HCEC 1CT (cell line): ENCODE results near the gene ARHGAP11B.
"Not testable (repeated sequence)": the region's sequence is repeated elsewhere in the genome, so short reads cannot be mapped to it uniquely, and the experiment has no call there.

Experiments used
- DNase-seq: peaks from one replicate; pipeline ENCODE4 v3.0.0-alpha.2; 2017

ARHGAP11B gene

GRCh38 chr15:30625436-30626193 is at the start of gene ARHGAP11B:
ARHGAP11B (plus strand) TSS chr15:30626128.
- peak; percentile 95 for DNase-seq

- not testable (repeated sequence) for DNase-seq
Measured at GRCh38 chr15:30579394-30579970, 46.4 kb upstream of the ARHGAP11B start.

- DNase-seq: not testable (repeated sequence)
Measured at GRCh38 chr15:30580716-30581115, 45.2 kb upstream of the ARHGAP11B start.

- DNase-seq: not testable (repeated sequence)
Measured at GRCh38 chr15:30598953-30599352, 27.0 kb upstream of the ARHGAP11B start.

- DNase-seq: not testable (repeated sequence)
Measured at GRCh38 chr15:30603796-30604195, 22.1 kb upstream of the ARHGAP11B start, which contains the start of gene GOLGA8H. GOLGA8H (plus strand) TSS chr15:30604028; CDS start chr15:30604126, 98 bp downstream.

GRCh38 chr15:30612271-30612670 is 13.7 kb upstream of the ARHGAP11B start:
- not testable (repeated sequence) for DNase-seq

- not testable (repeated sequence) for DNase-seq
Measured at GRCh38 chr15:30621342-30621741, 4.6 kb upstream of the ARHGAP11B start.

- peak; percentile 2 for DNase-seq
Measured at GRCh38 chr15:30626194-30626565, 252 bp downstream of the ARHGAP11B start.

GRCh38 chr15:30626632-30627031 is 704 bp downstream of the ARHGAP11B start:
- DNase-seq: peak; percentile 2

- DNase-seq: peak; percentile 82
Measured at GRCh38 chr15:30650012-30650929, 24.3 kb downstream of the ARHGAP11B start.

GRCh38 chr15:30661154-30661553 is 35.2 kb downstream of the ARHGAP11B start:
- DNase-seq: not testable (repeated sequence)

- not testable (repeated sequence) for DNase-seq
Measured at GRCh38 chr15:30669621-30670020, 43.7 kb downstream of the ARHGAP11B start.

- no peak for DNase-seq
Measured at GRCh38 chr15:30670056-30670455, 44.1 kb downstream of the ARHGAP11B start.

GRCh38 chr15:30671309-30671708 is 45.4 kb downstream of the ARHGAP11B start:
- no peak for DNase-seq

GRCh38 chr15:30675126-30675525 is 49.2 kb downstream of the ARHGAP11B start:
- DNase-seq: peak; percentile 6

- DNase-seq: not testable (repeated sequence)
Measured at GRCh38 chr15:30675891-30676290, 50.0 kb downstream of the ARHGAP11B start.

GRCh38 chr15:30680997-30681396 is 55.1 kb downstream of the ARHGAP11B start:
- DNase-seq: not testable (repeated sequence)

GRCh38 chr15:30685709-30686285 is 59.9 kb downstream of the ARHGAP11B start:
- DNase-seq: not testable (repeated sequence)

GRCh38 chr15:30686651-30687050 is 60.7 kb downstream of the ARHGAP11B start:
- DNase-seq: not testable (repeated sequence)
